Sigmoid colon (tissue), 7 donors: ENCODE data around the gene PCDHAC1. TPM values are rescaled to one million over a fixed set of nuclear protein-coding genes. Genes with fewer than 3 reads are reported as not detected.
A peak's percentile ranks its signal among the peaks of the same experiment; 100 is the strongest.
"Not testable (repeated sequence)": the region's sequence is repeated elsewhere in the genome, so short reads cannot be mapped to it uniquely, and the experiment has no call there.

Experiments used
- DNase-seq: peaks from one replicate; pipeline ENCODE4 v3.0.0-alpha.2; 2019
- H3K27ac ChIP-seq, 4 donors: fragments of 200-600 bp; sonication (generic); one replicate each; pipeline ENCODE4 v1.5.1; 2016 to 2019; ENCODE audit warnings: mild to moderate bottlenecking in 1 of 4
- H3K27me3 ChIP-seq, 3 donors: fragments of 200-600 bp; sonication (generic); one replicate each; pipeline ENCODE4 v1.5.1; 2019; ENCODE audit warnings: mild to moderate bottlenecking in 1 of 3
- H3K36me3 ChIP-seq, 4 donors: fragments of 200-600 bp; sonication (generic); one replicate each; pipeline ENCODE4 v1.5.1; 2016 to 2019
- H3K4me1 ChIP-seq, 4 donors: fragments of 200-600 bp; sonication (generic); one replicate each; pipeline ENCODE4 v1.5.1; 2017 to 2019
- H3K4me3 ChIP-seq, 4 donors: fragments of 200-600 bp; sonication (generic); one replicate each; pipeline ENCODE4 v1.5.1; 2017 to 2019; ENCODE audit warnings: mild to moderate bottlenecking in 2 of 4, moderate library complexity in 1 of 4
- H3K9me3 ChIP-seq, 4 donors: fragments of 200-600 bp in 3 of 4; sonication (generic) in 3 of 4; one replicate each; pipeline versions ENCODE4 v1.5.1 to v1.6.1; 2013 to 2019
- EP300 ChIP-seq, 4 donors: sonication (generic); formaldehyde crosslinking; IDR thresholded peaks; one replicate each; pipeline ENCODE4 v1.6.1; 2017; ENCODE audit warnings: antibody characterized with exemption in 4 of 4
- POLR2A ChIP-seq, 2 donors: fragments of 450-650 bp; IDR thresholded peaks; one replicate each; pipeline ENCODE4 v1.6.1; 2016; ENCODE audit warnings: antibody characterized with exemption in 2 of 2, mild to moderate bottlenecking in 2 of 2, moderate library complexity in 2 of 2
- POLR2AphosphoS5 ChIP-seq, 4 donors: sonication (generic); formaldehyde crosslinking; IDR thresholded peaks; one replicate each; pipeline ENCODE4 v1.6.1; 2017; ENCODE audit warnings: antibody characterized with exemption in 4 of 4
- WGBS, 2 donors: extraction: QIAGEN DNeasy Blood & Tissue Kit; methylation state at CpG; one replicate each; pipeline ENCODE4 v1.1.7; 2013; 5-methylcytosine and 5-hydroxymethylcytosine counted together
- intact Hi-C: fragments of 100-400 bp; cut with DNase I; formaldehyde crosslinking; loops from one replicate; pipeline ENCODE4 v1.15.1; 2023
- polyA plus RNA-seq, 3 donors: library from polyadenylated mRNA; stranded (reverse); fragments of 200-250 nt; gene quantifications; one replicate each; pipeline ENCODE4 v1.2.3, GENCODE V29; 2013
- total RNA-seq, 4 donors: library from RNA; depleted of rRNA; stranded (reverse); fragments of >200 nt; gene quantifications; one replicate each; pipeline ENCODE4 v1.1.0, GENCODE V29; 2016
- TF ChIP-seq, protein P1 (sequence below), 4 experiments: fragments of 450-650 bp in 3 of 4; fragments of 200-600 bp in 1 of 4; IDR thresholded peaks; one replicate each; pipeline ENCODE4 v1.5.1; 2016 to 2019; ENCODE audit warnings: antibody characterized with exemption in 4 of 4, mild to moderate bottlenecking in 3 of 4, moderate library complexity in 2 of 4
- donor health status: healthy with polysubstance abuse.
- donor health status: Bipolar disorder and iron deficiency.
- donor health status: healthy.

PCDHAC1 gene, protein sequence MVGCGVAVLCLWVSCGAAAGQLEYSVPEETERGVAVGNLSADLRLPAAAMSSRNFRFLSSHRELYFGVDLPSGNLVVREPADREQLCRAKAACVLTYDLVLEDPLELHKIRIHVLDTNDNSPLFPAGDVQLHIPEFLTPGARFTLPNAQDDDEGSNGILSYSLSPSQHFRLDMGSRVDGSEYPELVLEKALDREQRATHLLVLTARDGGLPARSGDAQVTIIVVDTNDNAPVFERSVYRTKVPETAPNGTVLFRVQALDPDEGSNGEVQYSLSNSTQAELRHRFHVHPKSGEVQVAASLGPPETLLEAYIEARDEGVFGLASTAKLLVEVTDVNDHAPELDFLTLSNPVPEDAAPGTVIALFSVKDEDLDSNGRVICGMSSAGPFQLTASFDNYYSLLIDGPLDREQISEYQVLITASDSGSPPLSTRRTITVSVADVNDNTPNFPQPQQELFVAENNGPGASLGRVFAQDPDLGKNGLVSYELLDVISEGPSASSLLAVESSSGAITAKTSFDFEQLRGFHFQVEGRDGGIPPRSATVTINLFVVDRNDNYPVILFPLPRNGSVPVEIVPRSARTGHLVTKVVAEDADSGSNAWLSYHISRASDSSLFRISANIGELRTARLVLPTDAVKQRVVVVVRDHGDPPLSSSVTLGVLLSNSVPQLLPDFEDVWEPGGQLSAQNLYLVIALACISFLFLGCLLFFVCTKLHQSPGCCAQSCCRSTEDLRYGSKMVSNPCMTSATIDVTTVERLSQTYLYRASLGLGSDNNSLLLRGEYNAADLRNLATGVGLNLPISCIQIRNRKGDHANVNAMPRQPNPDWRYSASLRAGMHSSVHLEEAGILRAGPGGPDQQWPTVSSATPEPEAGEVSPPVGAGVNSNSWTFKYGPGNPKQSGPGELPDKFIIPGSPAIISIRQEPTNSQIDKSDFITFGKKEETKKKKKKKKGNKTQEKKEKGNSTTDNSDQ
- 1 to 10 TPM in 1 of 4 donors, under 1 TPM in 3; 0.54 to 1.7 (median 0.77) TPM for total RNA-seq
- under 1 TPM in 1 of 3 donors, not detected in 2; 0.34 TPM for polyA plus RNA-seq

DNA sequence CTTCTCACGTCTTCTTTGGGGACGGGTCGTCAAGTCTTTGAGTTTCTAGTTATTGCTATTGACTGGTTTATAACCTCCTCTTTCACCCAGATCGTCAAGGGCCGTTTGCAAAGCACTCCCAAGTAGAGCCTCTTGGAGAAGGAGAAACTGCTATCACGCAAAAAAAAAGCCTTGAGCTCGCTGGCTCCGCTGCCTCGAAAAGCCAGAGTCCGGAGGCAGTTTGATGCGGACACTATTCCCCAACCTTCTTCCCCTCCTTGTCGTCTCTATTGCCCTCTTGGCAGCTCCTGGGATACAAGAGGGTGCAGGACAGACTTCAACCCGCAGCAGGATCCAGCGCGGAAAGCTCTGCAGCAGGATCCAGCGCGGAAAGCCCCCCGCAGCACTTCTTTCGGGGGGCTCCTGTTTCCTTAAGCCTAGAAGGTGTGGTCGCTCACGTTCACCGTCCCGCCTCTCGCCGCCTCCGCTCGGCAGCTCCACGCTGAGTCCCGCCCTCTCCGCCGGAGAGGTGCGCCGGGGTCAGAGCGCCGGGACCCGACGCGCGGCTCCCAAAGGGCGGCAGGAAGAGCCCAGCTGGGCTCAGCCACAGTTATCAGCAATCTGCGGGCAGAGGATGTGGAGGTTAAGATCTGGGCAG, at the start of gene PCDHAC1:
PCDHAC1 (plus strand) TSS at position 494 of the 637 bp plus-strand sequence. CDS start 594 bp downstream, outside the sequence.
- peak within 1 kb of the TSS in 2 of 4 donors; percentile 49 to 75 for H3K27ac ChIP-seq
- no peaks in the 10 kb centered on the region for H3K36me3 ChIP-seq
- TF ChIP-seq, protein P1, sequence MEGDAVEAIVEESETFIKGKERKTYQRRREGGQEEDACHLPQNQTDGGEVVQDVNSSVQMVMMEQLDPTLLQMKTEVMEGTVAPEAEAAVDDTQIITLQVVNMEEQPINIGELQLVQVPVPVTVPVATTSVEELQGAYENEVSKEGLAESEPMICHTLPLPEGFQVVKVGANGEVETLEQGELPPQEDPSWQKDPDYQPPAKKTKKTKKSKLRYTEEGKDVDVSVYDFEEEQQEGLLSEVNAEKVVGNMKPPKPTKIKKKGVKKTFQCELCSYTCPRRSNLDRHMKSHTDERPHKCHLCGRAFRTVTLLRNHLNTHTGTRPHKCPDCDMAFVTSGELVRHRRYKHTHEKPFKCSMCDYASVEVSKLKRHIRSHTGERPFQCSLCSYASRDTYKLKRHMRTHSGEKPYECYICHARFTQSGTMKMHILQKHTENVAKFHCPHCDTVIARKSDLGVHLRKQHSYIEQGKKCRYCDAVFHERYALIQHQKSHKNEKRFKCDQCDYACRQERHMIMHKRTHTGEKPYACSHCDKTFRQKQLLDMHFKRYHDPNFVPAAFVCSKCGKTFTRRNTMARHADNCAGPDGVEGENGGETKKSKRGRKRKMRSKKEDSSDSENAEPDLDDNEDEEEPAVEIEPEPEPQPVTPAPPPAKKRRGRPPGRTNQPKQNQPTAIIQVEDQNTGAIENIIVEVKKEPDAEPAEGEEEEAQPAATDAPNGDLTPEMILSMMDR (IDR thresholded peaks at IDR 0.05): no peak
- TF ChIP-seq EP300 (IDR thresholded peaks at IDR 0.05) (no peak), POLR2A (IDR thresholded peaks at IDR 0.05) (no peak), POLR2AphosphoS5 (IDR thresholded peaks at IDR 0.05) (no peak)
- H3K9me3 ChIP-seq: no peaks in the 10 kb centered on the region
- 6 to 18% methylated on average over 41 of the region's 41 CpGs for WGBS, 2 donors
- peaks cover 0 to 49% (median 22%) of the 10 kb centered on the region in 3 donors for H3K27me3 ChIP-seq
- no peak for DNase-seq
- peaks cover 0 to 20% (median 15%) of the 10 kb centered on the region in 4 donors for H3K4me1 ChIP-seq
- intact Hi-C loops: loop anchor here (2.0 kb wide), 1 partner anchor 115 kb away; no protein-coding TSS in a partner anchor
- H3K4me3 ChIP-seq: peak within 1 kb of the TSS; percentile 27 to 55 (median 46)

- Histone ChIP-seq H3K27me3 (peaks cover 0 to 85% (median 5%) of the 10 kb centered on the region in 3 donors), H3K9me3 (peaks cover 8 to 25% (median 14%) of the 10 kb centered on the region in 4 donors)
- WGBS, 2 donors: 52 to 81% methylated on average over 80 of the region's 80 CpGs
- intact Hi-C loops, DNase-seq, H3K27ac ChIP-seq, H3K4me1 ChIP-seq, H3K4me3 ChIP-seq, H3K36me3 ChIP-seq: not testable (repeated sequence)
Measured at GRCh38 chr5:140876541-140877261, 49.4 kb upstream of the PCDHAC1 start.

DNA sequence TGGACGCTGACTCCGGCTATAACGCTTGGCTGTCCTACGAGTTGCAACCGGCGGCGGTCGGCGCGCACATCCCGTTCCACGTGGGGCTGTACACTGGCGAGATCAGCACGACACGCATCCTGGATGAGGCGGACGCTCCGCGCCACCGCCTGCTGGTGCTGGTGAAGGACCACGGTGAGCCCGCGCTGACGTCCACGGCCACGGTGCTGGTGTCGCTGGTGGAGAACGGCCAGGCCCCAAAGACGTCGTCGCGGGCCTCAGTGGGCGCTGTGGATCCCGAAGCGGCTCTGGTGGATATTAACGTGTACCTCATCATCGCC, 48.9 kb upstream of the PCDHAC1 start:
- Histone ChIP-seq H3K36me3 (no peaks in the 10 kb centered on the region), H3K4me3 (no peak overlapping the region), H3K4me1 (no peaks in the 10 kb centered on the region), H3K9me3 (peaks cover 8 to 27% (median 16%) of the 10 kb centered on the region in 4 donors), H3K27ac (no peak overlapping the region), H3K27me3 (peaks cover 0 to 87% (median 10%) of the 10 kb centered on the region in 3 donors)
- TF ChIP-seq POLR2A (IDR thresholded peaks at IDR 0.05): no peak
- no peak for TF ChIP-seq EP300 (IDR thresholded peaks at IDR 0.05)
- no peak for TF ChIP-seq POLR2AphosphoS5 (IDR thresholded peaks at IDR 0.05)
- TF ChIP-seq, protein P1 (IDR thresholded peaks at IDR 0.05): no peak
- WGBS, 2 donors: 55 to 80% methylated on average over 37 of the region's 37 CpGs
- intact Hi-C loops: no loop called here
- no peak for DNase-seq

DNA sequence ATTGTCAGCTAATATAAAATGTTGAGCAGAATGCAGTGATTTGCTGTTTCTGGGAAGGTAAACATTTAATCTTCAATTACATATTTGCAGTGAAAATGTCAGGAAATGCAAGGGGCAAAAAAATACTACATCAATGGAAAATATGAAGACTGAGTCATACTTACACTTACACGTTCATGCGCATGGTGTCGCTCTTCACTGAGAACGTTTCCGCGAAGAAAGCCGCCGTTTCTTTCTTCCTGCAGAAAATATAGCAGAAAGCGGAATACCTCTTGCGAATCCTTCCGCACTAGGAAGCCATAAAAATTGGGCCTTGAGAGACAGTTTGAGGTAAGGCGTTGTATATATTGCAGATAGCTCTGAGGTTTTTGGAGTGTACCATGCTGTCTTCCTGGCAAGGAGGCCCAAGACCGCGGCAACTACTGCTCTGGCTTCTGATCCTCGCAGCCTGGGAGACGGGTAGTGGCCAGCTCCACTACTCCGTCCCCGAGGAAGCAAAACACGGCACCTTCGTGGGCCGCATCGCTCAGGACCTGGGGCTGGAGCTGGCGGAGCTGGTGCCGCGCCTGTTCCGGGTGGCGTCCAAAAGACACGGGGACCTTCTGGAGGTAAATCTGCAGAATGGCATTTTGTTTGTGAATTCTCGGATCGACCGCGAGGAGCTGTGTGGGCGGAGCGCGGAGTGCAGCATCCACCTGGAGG, 44.1 kb upstream of the PCDHAC1 start, which contains the start of gene PCDHA13:
PCDHA13 (plus strand) TSS at position 236 of the 702 bp plus-strand sequence; CDS start at position 381, 145 bp downstream.
- intact Hi-C loops: loop anchor here (5.0 kb wide), 1 partner anchor 160 kb away; no protein-coding TSS in a partner anchor
- H3K27ac ChIP-seq: peak within 1 kb of the TSS in 1 of 4 donors; percentile 43

More for the DNA sequence above, 44.1 kb upstream of the PCDHAC1 start, which contains the start of gene PCDHA13:
- Histone ChIP-seq H3K4me1 (no peaks in the 10 kb centered on the region), H3K9me3 (peaks cover 16 to 29% (median 25%) of the 10 kb centered on the region in 4 donors), H3K27me3 (peaks cover 0 to 69% (median 7%) of the 10 kb centered on the region in 3 donors), H3K36me3 (no peaks in the 10 kb centered on the region), H3K4me3 (peak within 1 kb of the TSS in 2 of 4 donors; percentile 1 to 22)
- no peak for DNase-seq
- WGBS, 2 donors: 17 to 50% methylated on average over 35 of the region's 35 CpGs
- TF ChIP-seq POLR2A (IDR thresholded peaks at IDR 0.05): no peak
- no peak for TF ChIP-seq POLR2AphosphoS5 (IDR thresholded peaks at IDR 0.05)
- no peak for TF ChIP-seq EP300 (IDR thresholded peaks at IDR 0.05)
- TF ChIP-seq, protein P1 (IDR thresholded peaks at IDR 0.05): no peak
